Prostate gland (tissue), 2 donors: ENCODE data around the gene DEFB118.

Source experiments
- POLR2A ChIP-seq: fragments of 450-650 bp; IDR thresholded peaks from one replicate; pipeline ENCODE4 v1.6.1; 2016; ENCODE audit warnings: antibody characterized with exemption, mild to moderate bottlenecking
- POLR2AphosphoS5 ChIP-seq: sonication (generic); formaldehyde crosslinking; IDR thresholded peaks from one replicate; pipeline ENCODE4 v1.6.1; 2017; ENCODE audit warnings: antibody characterized with exemption
- TF ChIP-seq, protein P1 (sequence below), 4 experiments: fragments of 200-600 bp in 2 of 4; fragments of 450-650 bp in 2 of 4; sonication (generic) in 2 of 4; IDR thresholded peaks; 1 replicate in 3 of 4; 2 replicates in 1 of 4; pipeline ENCODE4 v1.5.1; 2016 to 2019; ENCODE audit warnings: antibody characterized with exemption in 4 of 4, mild to moderate bottlenecking in 2 of 4, moderate library complexity in 2 of 4

DNA sequence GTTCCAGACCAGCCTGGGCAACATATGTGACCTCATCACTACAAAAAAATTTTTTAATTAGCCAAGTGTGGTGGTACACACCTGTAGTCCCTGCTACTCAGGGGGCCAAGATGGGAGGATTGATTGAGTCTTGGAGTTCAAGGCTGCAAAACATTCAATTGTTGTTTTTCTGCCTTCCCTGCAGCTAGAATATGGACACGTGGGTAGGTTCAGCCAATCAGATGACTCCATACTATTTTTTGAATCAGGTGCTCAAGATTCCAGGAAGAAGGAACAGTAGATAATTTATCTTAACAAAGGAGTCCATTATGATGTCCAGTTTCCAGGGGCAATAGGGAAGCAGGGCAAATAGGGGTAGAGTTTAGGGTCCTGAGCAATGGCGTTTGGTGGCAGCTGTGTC, 24.4 kb downstream of the DEFB118 start:
- TF ChIP-seq, protein P1, sequence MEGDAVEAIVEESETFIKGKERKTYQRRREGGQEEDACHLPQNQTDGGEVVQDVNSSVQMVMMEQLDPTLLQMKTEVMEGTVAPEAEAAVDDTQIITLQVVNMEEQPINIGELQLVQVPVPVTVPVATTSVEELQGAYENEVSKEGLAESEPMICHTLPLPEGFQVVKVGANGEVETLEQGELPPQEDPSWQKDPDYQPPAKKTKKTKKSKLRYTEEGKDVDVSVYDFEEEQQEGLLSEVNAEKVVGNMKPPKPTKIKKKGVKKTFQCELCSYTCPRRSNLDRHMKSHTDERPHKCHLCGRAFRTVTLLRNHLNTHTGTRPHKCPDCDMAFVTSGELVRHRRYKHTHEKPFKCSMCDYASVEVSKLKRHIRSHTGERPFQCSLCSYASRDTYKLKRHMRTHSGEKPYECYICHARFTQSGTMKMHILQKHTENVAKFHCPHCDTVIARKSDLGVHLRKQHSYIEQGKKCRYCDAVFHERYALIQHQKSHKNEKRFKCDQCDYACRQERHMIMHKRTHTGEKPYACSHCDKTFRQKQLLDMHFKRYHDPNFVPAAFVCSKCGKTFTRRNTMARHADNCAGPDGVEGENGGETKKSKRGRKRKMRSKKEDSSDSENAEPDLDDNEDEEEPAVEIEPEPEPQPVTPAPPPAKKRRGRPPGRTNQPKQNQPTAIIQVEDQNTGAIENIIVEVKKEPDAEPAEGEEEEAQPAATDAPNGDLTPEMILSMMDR (IDR thresholded peaks at IDR 0.05) = no peak
- TF ChIP-seq POLR2A (no peak), POLR2AphosphoS5 (no peak)
